Thyroid gland (tissue), 4 donors: ENCODE data around the gene NRG3.

Experiments used
- POLR2A ChIP-seq, 2 donors: fragments of 450-650 bp; IDR thresholded peaks; one replicate each; pipeline ENCODE4 v1.6.1; 2017; ENCODE audit warnings: antibody characterized with exemption in 2 of 2, mild to moderate bottlenecking in 2 of 2, moderate library complexity in 1 of 2
- TF ChIP-seq, protein P1 (sequence below), 6 experiments: fragments of 200-600 bp in 3 of 6; fragments of 450-650 bp in 3 of 6; sonication (generic) in 3 of 6; IDR thresholded peaks; one replicate each; pipeline ENCODE4 v1.5.1; 2016 to 2019; ENCODE audit warnings: antibody characterized with exemption in 6 of 6, mild to moderate bottlenecking in 2 of 6, inconsistent platforms in 1 of 6, moderate library complexity in 1 of 6

- TF ChIP-seq, protein P1, sequence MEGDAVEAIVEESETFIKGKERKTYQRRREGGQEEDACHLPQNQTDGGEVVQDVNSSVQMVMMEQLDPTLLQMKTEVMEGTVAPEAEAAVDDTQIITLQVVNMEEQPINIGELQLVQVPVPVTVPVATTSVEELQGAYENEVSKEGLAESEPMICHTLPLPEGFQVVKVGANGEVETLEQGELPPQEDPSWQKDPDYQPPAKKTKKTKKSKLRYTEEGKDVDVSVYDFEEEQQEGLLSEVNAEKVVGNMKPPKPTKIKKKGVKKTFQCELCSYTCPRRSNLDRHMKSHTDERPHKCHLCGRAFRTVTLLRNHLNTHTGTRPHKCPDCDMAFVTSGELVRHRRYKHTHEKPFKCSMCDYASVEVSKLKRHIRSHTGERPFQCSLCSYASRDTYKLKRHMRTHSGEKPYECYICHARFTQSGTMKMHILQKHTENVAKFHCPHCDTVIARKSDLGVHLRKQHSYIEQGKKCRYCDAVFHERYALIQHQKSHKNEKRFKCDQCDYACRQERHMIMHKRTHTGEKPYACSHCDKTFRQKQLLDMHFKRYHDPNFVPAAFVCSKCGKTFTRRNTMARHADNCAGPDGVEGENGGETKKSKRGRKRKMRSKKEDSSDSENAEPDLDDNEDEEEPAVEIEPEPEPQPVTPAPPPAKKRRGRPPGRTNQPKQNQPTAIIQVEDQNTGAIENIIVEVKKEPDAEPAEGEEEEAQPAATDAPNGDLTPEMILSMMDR (IDR thresholded peaks at IDR 0.05): no peak
- TF ChIP-seq POLR2A (IDR thresholded peaks at IDR 0.05): no peak
Measured at GRCh38 chr10:82742898-82743297, 867.9 kb downstream of the NRG3 start.
